Activated CD4-positive, alpha-beta memory T cell treated with anti-CD3 and anti-CD28 coated beads, Interleukin-2, amount 10 ng/mL, durations not matched to agents 7 days and 5 days (primary cell): Measurements from ENCODE around the gene PUM1. TPM values are rescaled to one million over a fixed set of nuclear protein-coding genes. Genes with fewer than 3 reads are reported as not detected.
A peak's percentile ranks its signal among the peaks of the same experiment; 100 is the strongest.

Source experiments
- CTCF ChIA-PET: fragments of 350-600 bp; sonication (Branson Sonifier 250); formaldehyde crosslinking; loops from one replicate; lab custom pipeline; 2021; ENCODE audit warnings: antibody characterized with exemption, inconsistent platforms; lab: Charles Lee
- POLR2A ChIA-PET: fragments of 350-600 bp; sonication (Branson Sonifier 250); formaldehyde crosslinking; loops from one replicate; lab custom pipeline; 2021; ENCODE audit warnings: antibody characterized with exemption; lab: Charles Lee
- DNase-seq: peaks from one replicate; pipeline ENCODE4 v3.0.0-alpha.2; 2020
- H3K27ac Mint-ChIP-seq: one replicate; pipeline ENCODE4 v1.8.0; 2021; ENCODE audit warnings: mild to moderate bottlenecking, mixed read lengths
- H3K27me3 Mint-ChIP-seq: one replicate; pipeline ENCODE4 v1.8.0; 2021; ENCODE audit warnings: mixed read lengths
- H3K36me3 Mint-ChIP-seq: one replicate; pipeline ENCODE4 v1.8.0; 2021; ENCODE audit warnings: low read depth, mixed read lengths
- H3K4me1 Mint-ChIP-seq: one replicate; pipeline ENCODE4 v1.8.0; 2021; ENCODE audit warnings: mixed read lengths
- H3K4me3 Mint-ChIP-seq: one replicate; pipeline ENCODE4 v1.8.0; 2021; ENCODE audit warnings: mild to moderate bottlenecking, mixed read lengths
- H3K9me3 Mint-ChIP-seq: one replicate; pipeline ENCODE4 v1.8.0; 2021; ENCODE audit warnings: mixed read lengths
- total RNA-seq, 2 experiments: library from RNA; stranded (reverse); gene quantifications; one replicate each; pipeline ENCODE4 v1.2.3, GENCODE V29; 2021

PUM1 gene
- total RNA-seq, 2 experiments from 2014 or later, result 86.8 to 87.4 TPM

DNA sequence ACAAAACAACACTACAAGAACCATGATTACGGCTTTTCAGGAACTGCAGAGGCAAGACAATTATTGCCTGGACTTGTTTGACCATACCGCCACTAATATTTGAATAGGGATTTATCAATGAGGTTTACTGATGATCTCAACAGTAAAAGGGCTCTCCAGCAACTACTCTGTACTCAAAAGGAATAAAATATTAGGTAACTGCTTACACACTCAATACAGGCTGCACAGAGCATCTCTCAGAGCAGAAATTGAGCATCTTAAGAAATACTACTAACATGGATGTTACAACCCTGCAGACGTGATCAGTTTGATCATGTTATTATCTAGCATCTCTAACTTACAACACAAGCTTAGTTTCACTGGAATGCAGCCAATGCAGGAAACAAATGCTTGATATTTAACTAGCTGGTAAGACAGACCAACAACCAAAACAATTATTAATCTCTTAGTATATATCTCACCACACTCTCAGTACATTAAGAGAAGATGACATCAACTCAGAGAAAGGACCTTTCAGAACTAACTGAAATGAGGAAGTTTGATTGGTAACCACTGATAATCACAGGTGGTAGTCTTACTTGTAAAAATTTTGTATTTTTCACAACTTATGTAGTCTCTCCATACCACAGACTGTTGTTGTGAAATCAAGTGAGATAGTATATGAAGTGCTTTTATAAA is 52.2 kb downstream of the PUM1 start:
- no peak for DNase-seq
- H3K9me3 Mint-ChIP-seq, result no peaks in the 10 kb centered on the region
- no peaks in the 10 kb centered on the region for H3K27me3 Mint-ChIP-seq
- CTCF ChIA-PET, result interaction anchor here (0.7 to 1.1 kb wide), 2 partner anchors 17 to 38 kb away, joined by 3 read pairs; no protein-coding TSS in a partner anchor
- no peak overlapping the region for H3K27ac Mint-ChIP-seq
- H3K4me1 Mint-ChIP-seq, result peaks cover 47% of the 10 kb centered on the region
- POLR2A ChIA-PET, result interaction anchor here (2.0 kb wide), 1 partner anchor 16 kb away, joined by 8 read pairs; no protein-coding TSS in a partner anchor
- H3K36me3 Mint-ChIP-seq, result peaks cover 8% of the 10 kb centered on the region
- H3K4me3 Mint-ChIP-seq, result no peak overlapping the region

DNA sequence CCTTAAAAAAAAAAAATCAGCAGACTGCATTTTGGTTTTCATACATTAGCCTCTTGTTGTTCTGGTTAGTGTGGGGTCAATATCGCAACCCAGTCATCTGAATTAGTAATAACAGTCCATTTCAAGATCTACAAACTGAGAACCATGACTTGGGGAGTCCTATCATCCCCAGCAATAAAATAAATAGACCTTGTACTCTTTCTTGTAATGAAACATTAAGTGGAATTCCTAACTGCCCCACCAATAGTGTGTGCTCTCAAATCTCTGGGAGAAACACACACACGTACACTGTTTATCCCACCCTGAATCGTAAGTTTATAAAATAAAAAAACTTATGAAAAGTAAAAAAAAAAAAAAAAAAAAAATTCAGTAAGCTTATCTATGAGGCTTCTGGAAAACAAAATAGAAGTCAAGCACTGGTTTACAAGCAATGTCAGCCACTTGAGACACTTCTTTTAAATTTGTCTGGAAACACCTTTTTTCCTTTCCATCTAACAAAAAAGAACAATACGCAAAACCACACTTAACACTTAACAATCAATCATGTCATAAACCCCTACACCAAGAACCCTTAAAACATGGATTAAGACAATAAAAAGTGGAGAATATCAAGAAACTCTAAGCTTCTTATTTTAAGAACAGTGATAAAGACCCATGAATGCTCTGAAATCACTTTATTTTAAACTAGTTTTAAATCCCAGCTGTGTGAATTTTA is 53.1 kb downstream of the PUM1 start:
- peaks cover 55% of the 10 kb centered on the region for H3K4me1 Mint-ChIP-seq
- DNase-seq, result no peak
- POLR2A ChIA-PET, result interaction anchor here (2.0 kb wide), 1 partner anchor 15 kb away, joined by 8 read pairs; no protein-coding TSS in a partner anchor
- no peaks in the 10 kb centered on the region for H3K9me3 Mint-ChIP-seq
- H3K36me3 Mint-ChIP-seq, result peaks cover 14% of the 10 kb centered on the region
- no peak overlapping the region for H3K4me3 Mint-ChIP-seq
- no peaks in the 10 kb centered on the region for H3K27me3 Mint-ChIP-seq
- CTCF ChIA-PET, result interaction anchor here (1.1 kb wide), 1 partner anchor 18 kb away, joined by 3 read pairs; no protein-coding TSS in a partner anchor
- no peak overlapping the region for H3K27ac Mint-ChIP-seq

DNA sequence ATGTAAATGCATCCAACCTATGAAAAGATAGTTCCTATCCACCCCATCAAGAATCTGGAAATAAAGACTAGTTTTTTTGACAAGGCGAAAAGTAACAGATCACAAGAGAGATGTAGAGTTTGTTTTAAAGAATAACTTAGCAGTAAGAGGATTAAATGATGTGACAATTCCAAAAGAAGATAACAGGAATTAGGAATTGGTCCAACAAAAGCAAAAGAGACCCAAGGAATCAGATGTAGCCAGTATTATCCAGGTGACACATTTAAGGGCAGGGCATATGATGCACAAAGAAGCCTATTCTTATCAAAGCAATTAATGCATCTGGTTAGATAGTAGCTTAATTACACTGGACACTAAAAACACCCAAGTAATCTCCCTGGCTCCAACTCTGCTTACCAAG is 53.8 kb downstream of the PUM1 start:
- DNase-seq, result no peak
- Mint-ChIP-seq H3K4me1 (peaks cover 58% of the 10 kb centered on the region), H3K36me3 (peaks cover 15% of the 10 kb centered on the region), H3K27ac (no peak overlapping the region), H3K4me3 (no peak overlapping the region), H3K27me3 (no peaks in the 10 kb centered on the region), H3K9me3 (no peaks in the 10 kb centered on the region)
- CTCF ChIA-PET, result no interaction called here
- POLR2A ChIA-PET, result interaction anchor here (0.7 to 1.9 kb wide), 2 partner anchors 9 to 15 kb away, joined by 3 to 7 read pairs; no protein-coding TSS in a partner anchor

DNA sequence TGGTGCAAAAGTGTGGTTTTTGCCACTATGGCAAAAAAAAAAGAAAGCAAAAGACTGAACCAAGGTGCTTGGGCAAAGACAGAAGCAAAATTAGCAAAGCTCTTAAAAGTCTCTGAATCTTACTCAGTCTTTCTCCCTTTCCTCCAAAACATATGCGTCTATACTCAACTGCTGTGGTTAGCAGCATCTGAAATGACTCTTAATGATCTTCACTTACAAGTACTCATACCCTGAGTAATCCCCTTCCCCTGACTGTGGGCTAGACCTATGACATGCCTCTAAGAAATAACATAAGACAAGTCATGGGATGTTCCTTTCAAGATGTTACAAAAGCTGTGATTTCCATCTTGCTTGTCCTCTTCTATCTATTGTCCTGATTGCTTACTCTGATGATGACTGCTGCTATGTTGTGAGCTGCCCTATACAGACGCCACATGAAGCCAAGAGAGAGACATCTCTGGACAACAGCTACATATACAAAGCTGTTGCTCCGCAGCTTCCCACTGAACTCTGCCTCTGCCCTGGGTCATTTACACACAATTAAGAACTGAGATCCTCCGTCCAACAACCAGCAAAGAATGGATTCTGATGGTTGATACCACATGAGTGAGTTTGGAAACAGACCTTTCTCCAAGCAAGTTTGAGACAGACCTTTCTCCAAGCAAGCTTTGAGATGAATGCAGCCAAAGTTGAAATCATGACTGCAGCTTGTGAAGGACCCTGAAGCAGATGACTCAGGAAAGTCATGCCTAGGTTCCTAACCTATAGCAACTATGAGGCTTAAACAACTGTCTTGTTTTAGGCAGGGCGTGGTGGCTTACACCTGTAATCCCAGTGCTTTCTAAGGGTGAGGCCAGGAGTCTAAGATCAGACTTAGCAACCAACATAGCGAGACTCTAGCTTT is 55.2 kb downstream of the PUM1 start:
- CTCF ChIA-PET, result interaction anchor here (0.6 to 1.4 kb wide), 2 partner anchors 12 to 21 kb away, joined by 3 read pairs; no protein-coding TSS in a partner anchor
- H3K9me3 Mint-ChIP-seq, result no peaks in the 10 kb centered on the region
- H3K27ac Mint-ChIP-seq, result peak overlapping the region; percentile 65
- POLR2A ChIA-PET, result interaction anchor here (0.6 to 2.8 kb wide), 12 partner anchors 10 to 57 kb away, joined by 3 to 13 read pairs (median 4); partner anchors contain the start of gene PUM1
- peaks cover 59% of the 10 kb centered on the region for H3K4me1 Mint-ChIP-seq
- no peak overlapping the region for H3K4me3 Mint-ChIP-seq
- H3K36me3 Mint-ChIP-seq, result peaks cover 24% of the 10 kb centered on the region
- DNase-seq, result no peak
- no peaks in the 10 kb centered on the region for H3K27me3 Mint-ChIP-seq

DNA sequence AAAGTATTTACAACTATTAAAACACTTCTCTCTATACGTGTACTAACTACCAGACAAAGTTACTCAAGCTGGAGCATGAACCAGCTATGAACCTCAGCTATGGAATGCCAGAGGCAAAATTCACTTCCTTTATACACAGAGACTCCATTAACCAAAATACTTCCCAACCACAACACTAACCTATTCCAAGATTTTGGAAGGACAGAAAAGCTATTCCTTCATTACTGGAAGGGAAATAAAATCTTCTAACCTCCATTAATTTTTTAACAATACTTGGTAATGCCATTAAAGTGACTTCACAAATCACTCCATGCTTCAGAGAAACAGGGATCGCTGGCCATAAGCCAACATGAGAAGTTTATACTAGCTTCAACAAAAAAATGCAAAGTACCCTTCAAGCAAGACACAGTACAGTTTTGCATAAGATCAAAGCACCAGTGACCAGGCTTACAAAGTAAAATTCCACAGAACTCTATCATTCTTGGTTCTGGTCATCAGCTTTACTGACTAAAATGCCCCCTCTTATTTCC is 58.0 kb downstream of the PUM1 start:
- H3K4me1 Mint-ChIP-seq, result peaks cover 55% of the 10 kb centered on the region
- POLR2A ChIA-PET, result interaction anchor here (0.7 to 1.6 kb wide), 6 partner anchors 9 to 58 kb away, joined by 3 to 5 read pairs (median 4); no protein-coding TSS in a partner anchor

DNA sequence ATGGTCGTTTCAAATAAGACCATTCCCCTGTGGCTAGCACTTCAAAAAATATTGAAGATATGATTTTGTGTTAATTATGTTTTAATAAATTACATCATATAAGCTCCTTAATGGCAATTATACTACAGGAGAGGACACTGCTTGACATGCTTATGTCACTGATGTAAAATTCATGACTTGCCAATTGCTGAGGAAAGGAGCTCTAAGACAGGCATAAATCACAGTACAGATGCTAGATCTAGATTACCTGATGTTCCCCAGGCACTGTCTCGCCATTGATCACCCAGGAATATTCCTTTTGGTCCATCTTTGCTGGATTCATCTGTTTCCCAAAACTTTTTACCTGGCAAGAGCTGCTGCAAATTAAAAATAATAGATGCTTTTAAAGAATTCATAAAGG is 58.8 kb downstream of the PUM1 start:
- DNase-seq, result no peak
- Mint-ChIP-seq H3K4me1 (peaks cover 49% of the 10 kb centered on the region), H3K9me3 (no peaks in the 10 kb centered on the region), H3K4me3 (no peak overlapping the region), H3K27ac (no peak overlapping the region), H3K36me3 (peaks cover 47% of the 10 kb centered on the region), H3K27me3 (no peaks in the 10 kb centered on the region)
- POLR2A ChIA-PET, result interaction anchor here (0.7 to 1.6 kb wide), 4 partner anchors 8 to 59 kb away, joined by 3 to 5 read pairs (median 4); no protein-coding TSS in a partner anchor
- CTCF ChIA-PET, result interaction anchor here (0.5 to 0.9 kb wide), 3 partner anchors 18 to 1314 kb away, joined by 3 to 4 read pairs (median 3); no protein-coding TSS in a partner anchor

More for the DNA sequence above, 58.0 kb downstream of the PUM1 start:
- peak overlapping the region; percentile 42 for H3K27ac Mint-ChIP-seq
- no peaks in the 10 kb centered on the region for H3K27me3 Mint-ChIP-seq
- H3K36me3 Mint-ChIP-seq, result peaks cover 43% of the 10 kb centered on the region
- H3K4me3 Mint-ChIP-seq, result no peak overlapping the region
- DNase-seq, result no peak
- CTCF ChIA-PET, result interaction anchor here (0.9 kb wide), 1 partner anchor 17 kb away, joined by 3 read pairs; no protein-coding TSS in a partner anchor
- no peaks in the 10 kb centered on the region for H3K9me3 Mint-ChIP-seq

DNA sequence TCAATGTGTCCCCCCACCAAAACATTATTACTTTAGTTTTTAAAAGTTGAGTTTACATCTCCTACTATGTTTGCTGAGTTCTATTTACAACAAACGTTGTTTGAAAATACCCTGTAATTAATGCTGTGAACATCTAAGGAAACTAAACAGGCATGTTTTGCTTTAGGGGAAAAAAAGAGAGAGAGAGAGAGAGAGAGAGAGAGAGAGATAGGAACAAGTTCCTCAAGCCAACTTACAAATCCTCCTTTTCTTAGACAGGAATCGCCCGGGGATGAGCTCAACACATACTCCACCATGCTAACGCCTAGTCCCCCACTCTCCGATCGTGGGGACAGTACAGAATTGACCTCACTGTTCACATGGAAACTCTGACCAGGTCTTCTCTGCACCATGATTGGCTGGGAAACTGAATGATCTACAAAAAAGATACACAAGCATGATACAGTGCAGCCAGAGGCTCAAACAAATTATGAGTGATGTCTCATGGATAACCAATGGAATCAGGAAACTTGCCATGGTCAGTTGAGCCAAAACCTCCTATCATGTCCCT is 59.8 kb downstream of the PUM1 start:
- peaks cover 42% of the 10 kb centered on the region for H3K4me1 Mint-ChIP-seq
- POLR2A ChIA-PET, result no interaction called here
- no peak for DNase-seq
- no peak overlapping the region for H3K27ac Mint-ChIP-seq
- peaks cover 53% of the 10 kb centered on the region for H3K36me3 Mint-ChIP-seq
- no peaks in the 10 kb centered on the region for H3K9me3 Mint-ChIP-seq
- H3K4me3 Mint-ChIP-seq, result no peak overlapping the region
- CTCF ChIA-PET, result interaction anchor here (1.0 kb wide), 1 partner anchor 176 kb away, joined by 3 read pairs; no protein-coding TSS in a partner anchor
- no peaks in the 10 kb centered on the region for H3K27me3 Mint-ChIP-seq

DNA sequence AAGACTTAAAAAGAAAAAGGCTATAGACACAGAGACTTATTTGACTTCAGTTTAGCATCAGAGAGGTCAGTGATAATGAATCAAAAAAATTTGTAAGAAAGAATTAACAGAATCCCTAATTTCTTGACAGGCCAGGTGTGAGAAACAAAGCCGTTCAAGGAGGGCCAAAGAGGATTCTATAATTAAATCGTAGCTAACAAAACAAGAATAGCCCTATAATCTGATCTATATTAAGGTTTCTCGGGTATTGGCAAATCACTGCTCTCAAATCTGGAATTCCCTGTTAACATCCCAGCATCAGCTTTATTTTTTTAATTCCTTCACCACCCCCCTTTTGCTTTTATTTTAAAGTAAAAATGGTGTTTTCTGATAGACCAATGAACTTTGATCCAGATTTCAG is 60.3 kb downstream of the PUM1 start:
- peaks cover 58% of the 10 kb centered on the region for H3K36me3 Mint-ChIP-seq
- H3K4me1 Mint-ChIP-seq, result peaks cover 39% of the 10 kb centered on the region
- no peaks in the 10 kb centered on the region for H3K9me3 Mint-ChIP-seq
- POLR2A ChIA-PET, result no interaction called here
- no peak overlapping the region for H3K4me3 Mint-ChIP-seq
- CTCF ChIA-PET, result interaction anchor here (1.0 kb wide), 1 partner anchor 176 kb away, joined by 3 read pairs; no protein-coding TSS in a partner anchor
- DNase-seq, result no peak
- no peak overlapping the region for H3K27ac Mint-ChIP-seq
- no peaks in the 10 kb centered on the region for H3K27me3 Mint-ChIP-seq

DNA sequence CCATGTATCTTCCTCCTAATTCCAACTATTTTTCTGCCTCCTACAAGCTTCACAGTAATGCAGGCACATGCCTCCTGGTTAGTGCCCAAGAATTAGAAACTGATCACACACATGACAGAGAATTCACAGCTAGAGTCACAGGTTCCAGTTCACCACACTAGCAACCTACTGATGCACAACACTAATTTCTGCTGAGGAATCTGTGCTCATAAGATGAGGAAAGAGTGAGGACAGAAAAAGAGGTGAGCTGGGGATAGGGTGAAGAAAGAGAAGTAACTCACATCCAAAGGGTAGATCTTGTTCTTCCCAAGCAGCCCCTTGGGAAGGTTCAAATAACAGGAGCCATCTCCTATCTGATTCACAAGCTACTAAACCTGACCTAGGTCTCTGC is 61.3 kb downstream of the PUM1 start:
- H3K4me3 Mint-ChIP-seq, result no peak overlapping the region
- H3K27me3 Mint-ChIP-seq, result no peaks in the 10 kb centered on the region
- DNase-seq, result no peak
- H3K36me3 Mint-ChIP-seq, result peaks cover 64% of the 10 kb centered on the region
- CTCF ChIA-PET, result interaction anchor here (0.5 to 0.7 kb wide), 2 partner anchors 103 to 357 kb away, joined by 3 to 5 read pairs; no protein-coding TSS in a partner anchor
- H3K27ac Mint-ChIP-seq, result no peak overlapping the region
- H3K4me1 Mint-ChIP-seq, result peaks cover 35% of the 10 kb centered on the region
- POLR2A ChIA-PET, result no interaction called here
- H3K9me3 Mint-ChIP-seq, result no peaks in the 10 kb centered on the region

DNA sequence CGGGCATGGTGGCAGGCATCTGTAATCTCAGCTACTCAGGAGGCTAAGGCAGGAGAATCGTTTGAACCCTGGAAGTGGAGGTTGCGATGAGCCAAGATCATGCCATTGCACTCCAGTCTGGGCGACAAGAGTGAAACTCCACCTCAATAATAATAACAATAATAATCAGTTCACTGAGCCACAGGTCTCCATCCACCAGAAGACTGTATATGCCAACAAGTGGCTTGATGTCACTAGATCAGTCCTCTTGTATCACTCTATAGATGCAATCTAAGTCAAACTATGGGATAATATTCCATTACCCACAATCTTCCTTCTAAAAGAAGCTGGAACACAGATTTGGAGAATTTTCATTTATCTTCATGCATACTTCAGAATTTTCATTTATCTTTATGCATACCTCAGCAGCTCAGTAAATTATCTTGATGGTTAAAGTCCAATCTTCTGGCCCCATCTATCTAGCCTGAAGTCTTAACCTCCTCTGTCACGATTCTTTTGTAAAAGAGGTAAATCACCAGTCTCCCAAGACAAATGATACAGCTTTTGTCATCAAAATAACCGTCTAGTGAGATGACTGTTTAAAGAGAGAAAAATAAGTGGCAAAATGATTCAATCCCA is 61.8 kb downstream of the PUM1 start:
- Mint-ChIP-seq H3K36me3 (peaks cover 67% of the 10 kb centered on the region), H3K9me3 (no peaks in the 10 kb centered on the region), H3K27me3 (no peaks in the 10 kb centered on the region), H3K4me1 (peaks cover 35% of the 10 kb centered on the region), H3K4me3 (no peak overlapping the region), H3K27ac (no peak overlapping the region)
- CTCF ChIA-PET, result interaction anchor here (0.5 to 0.7 kb wide), 2 partner anchors 104 to 358 kb away, joined by 3 to 5 read pairs; no protein-coding TSS in a partner anchor
- DNase-seq, result no peak
- POLR2A ChIA-PET, result no interaction called here

DNA sequence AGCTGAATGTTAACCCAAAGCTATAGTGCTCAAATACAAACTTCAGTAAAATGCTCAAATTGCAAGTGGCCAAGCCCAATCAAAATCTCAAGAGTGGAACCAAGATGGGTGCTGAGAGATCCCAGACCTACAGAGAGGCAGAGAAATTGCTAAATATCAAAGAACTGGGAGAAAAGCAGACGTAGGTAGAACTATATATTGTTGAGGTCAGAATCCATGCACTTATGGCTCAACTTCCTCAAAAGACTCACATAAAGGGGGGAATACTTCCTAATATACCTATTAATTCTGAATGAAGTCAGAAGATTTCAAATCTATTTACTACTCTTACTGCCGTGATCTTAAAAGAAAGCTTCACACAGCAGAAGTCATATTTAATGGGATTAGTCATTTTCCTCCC is 65.2 kb downstream of the PUM1 start:
- H3K36me3 Mint-ChIP-seq, result peaks cover 76% of the 10 kb centered on the region
- H3K27ac Mint-ChIP-seq, result no peak overlapping the region
- DNase-seq, result no peak
- H3K4me3 Mint-ChIP-seq, result no peak overlapping the region
- no peaks in the 10 kb centered on the region for H3K27me3 Mint-ChIP-seq
- H3K9me3 Mint-ChIP-seq, result no peaks in the 10 kb centered on the region
- ChIA-PET CTCF (no interaction called here), POLR2A (interaction anchor here (1.8 kb wide), 1 partner anchor 10 kb away, joined by 4 read pairs; no protein-coding TSS in a partner anchor)
- H3K4me1 Mint-ChIP-seq, result peaks cover 39% of the 10 kb centered on the region
